Measurements from ENCODE around the gene CBLC. TPM values are rescaled to one million over a fixed set of nuclear protein-coding genes. Genes with fewer than 3 reads are reported as not detected.

Gene CBLC
- polyA plus RNA-seq, 1 of the 3 experiments (the other 2 are of a cell fraction), result not detected

- Histone ChIP-seq H3K4me1 (ENCODE audit: control insufficient read depth in 1 of 2, insufficient read depth in 2 of 2, low read depth in 1 of 2, low read length in 1 of 2) (peaks cover 8 to 19% of the 10 kb centered on the region in 2 experiments; a peak in 3 of 4 replicates), H3K79me2 (ENCODE audit: insufficient read depth) (peaks cover 23% of the 10 kb centered on the region), H3K9me3 (no peaks in the 10 kb centered on the region), H2AFZ (ENCODE audit: low read depth) (no peak overlapping the region), H3K36me3 (replicated peaks in 1 of 2; ENCODE audit: control insufficient read depth in 1 of 2, insufficient read depth in 2 of 2, low read length in 1 of 2) (no peaks in the 10 kb centered on the region), H3K4me3 (ENCODE audit: low read depth in 2 of 2, low read length in 1 of 2) (no peak overlapping the region), H3F3A (replicated peaks; ENCODE audit: insufficient read depth) (peaks cover 27% of the 10 kb centered on the region), H3K9me2 (no peaks in the 10 kb centered on the region), H3K4me2 (peak overlapping the region; percentile 50; the same call in 1 of the 2 replicates), H4K20me1 (ENCODE audit: insufficient read depth) (no peaks in the 10 kb centered on the region), H3K27me3 (ENCODE audit: insufficient read depth) (no peaks in the 10 kb centered on the region), H3K9ac (no peak overlapping the region), H3K27ac (ENCODE audit: low read depth in 2 of 2, low read length in 1 of 2) (no peak overlapping the region)
- WGBS (ENCODE audit: low lambda C conversion rate), result 71% methylated on average over 4 of the region's 4 CpGs
- ChIA-PET CTCF (interaction anchor here (0.8 to 11.9 kb wide), 2 partner anchors 12 to 23 kb away, joined by 3 to 92 read pairs; no protein-coding TSS in a partner anchor), POLR2A (no interaction called here)
- TF ChIP-seq EZH2phosphoT487 (IDR thresholded peaks at IDR 0.05; ENCODE audit: borderline replicate concordance, low read depth) (no peak), FOSL2 (IDR thresholded peaks at IDR 0.05; ENCODE audit: borderline replicate concordance, low read depth) (no peak), MXI1 (IDR thresholded peaks at IDR 0.05; ENCODE audit: low read depth, low read length) (no peak)
- DNase-seq, result no peak
Observed at GRCh38 chr19:44745887-44746600, 31.6 kb upstream of the CBLC start.

DNA sequence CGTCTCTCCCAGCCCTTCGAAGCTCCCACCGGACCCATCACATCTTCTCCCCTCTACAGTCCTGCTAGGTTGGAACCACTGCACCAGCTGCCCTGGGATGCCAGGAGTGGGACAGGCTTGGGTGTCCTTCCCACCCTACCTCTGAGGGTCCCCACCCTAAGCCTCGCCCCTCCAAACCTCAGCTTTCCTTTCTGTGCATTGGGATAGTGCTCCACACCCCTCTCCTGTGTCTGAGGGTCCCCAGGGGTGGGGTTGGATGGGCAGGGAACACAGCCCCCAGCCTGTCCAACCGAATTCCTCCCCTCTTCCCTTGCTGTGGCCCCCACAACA, 31.1 kb upstream of the CBLC start:
- H3K4me1 ChIP-seq (ENCODE audit: control insufficient read depth in 1 of 2, insufficient read depth in 2 of 2, low read depth in 1 of 2, low read length in 1 of 2), result peaks cover 8 to 19% of the 10 kb centered on the region in 2 experiments; a peak in 3 of 4 replicates
- H4K20me1 ChIP-seq (ENCODE audit: insufficient read depth), result no peaks in the 10 kb centered on the region
- H3K4me2 ChIP-seq, result peak overlapping the region; percentile 95; the same call in 1 of the 2 replicates
- H3K9ac ChIP-seq, result no peak overlapping the region
- no peak overlapping the region for H3K4me3 ChIP-seq (ENCODE audit: low read depth in 2 of 2, low read length in 1 of 2)
- peak overlapping the region in 1 of 2 experiments; percentile 91; a peak in 1 of 4 replicates for H3K27ac ChIP-seq (ENCODE audit: low read depth in 2 of 2, low read length in 1 of 2)
- H3K9me2 ChIP-seq, result no peaks in the 10 kb centered on the region
- TF ChIP-seq, protein P1, sequence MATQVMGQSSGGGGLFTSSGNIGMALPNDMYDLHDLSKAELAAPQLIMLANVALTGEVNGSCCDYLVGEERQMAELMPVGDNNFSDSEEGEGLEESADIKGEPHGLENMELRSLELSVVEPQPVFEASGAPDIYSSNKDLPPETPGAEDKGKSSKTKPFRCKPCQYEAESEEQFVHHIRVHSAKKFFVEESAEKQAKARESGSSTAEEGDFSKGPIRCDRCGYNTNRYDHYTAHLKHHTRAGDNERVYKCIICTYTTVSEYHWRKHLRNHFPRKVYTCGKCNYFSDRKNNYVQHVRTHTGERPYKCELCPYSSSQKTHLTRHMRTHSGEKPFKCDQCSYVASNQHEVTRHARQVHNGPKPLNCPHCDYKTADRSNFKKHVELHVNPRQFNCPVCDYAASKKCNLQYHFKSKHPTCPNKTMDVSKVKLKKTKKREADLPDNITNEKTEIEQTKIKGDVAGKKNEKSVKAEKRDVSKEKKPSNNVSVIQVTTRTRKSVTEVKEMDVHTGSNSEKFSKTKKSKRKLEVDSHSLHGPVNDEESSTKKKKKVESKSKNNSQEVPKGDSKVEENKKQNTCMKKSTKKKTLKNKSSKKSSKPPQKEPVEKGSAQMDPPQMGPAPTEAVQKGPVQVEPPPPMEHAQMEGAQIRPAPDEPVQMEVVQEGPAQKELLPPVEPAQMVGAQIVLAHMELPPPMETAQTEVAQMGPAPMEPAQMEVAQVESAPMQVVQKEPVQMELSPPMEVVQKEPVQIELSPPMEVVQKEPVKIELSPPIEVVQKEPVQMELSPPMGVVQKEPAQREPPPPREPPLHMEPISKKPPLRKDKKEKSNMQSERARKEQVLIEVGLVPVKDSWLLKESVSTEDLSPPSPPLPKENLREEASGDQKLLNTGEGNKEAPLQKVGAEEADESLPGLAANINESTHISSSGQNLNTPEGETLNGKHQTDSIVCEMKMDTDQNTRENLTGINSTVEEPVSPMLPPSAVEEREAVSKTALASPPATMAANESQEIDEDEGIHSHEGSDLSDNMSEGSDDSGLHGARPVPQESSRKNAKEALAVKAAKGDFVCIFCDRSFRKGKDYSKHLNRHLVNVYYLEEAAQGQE (IDR thresholded peaks at IDR 0.05; ENCODE audit: low read depth, low read length), result no peak
- TF ChIP-seq PBX3 (IDR thresholded peaks at IDR 0.05) (no peak), RCOR1 (IDR thresholded peaks at IDR 0.05; ENCODE audit: low read length) (no peak), SMC3 (IDR thresholded peaks at IDR 0.05; ENCODE audit: low read depth, low read length) (no peak), CTCF (IDR thresholded peaks at IDR 0.05) (no peak), GABPA (IDR thresholded peaks at IDR 0.05; ENCODE audit: low read depth) (no peak)
- TF ChIP-seq, protein P2, sequence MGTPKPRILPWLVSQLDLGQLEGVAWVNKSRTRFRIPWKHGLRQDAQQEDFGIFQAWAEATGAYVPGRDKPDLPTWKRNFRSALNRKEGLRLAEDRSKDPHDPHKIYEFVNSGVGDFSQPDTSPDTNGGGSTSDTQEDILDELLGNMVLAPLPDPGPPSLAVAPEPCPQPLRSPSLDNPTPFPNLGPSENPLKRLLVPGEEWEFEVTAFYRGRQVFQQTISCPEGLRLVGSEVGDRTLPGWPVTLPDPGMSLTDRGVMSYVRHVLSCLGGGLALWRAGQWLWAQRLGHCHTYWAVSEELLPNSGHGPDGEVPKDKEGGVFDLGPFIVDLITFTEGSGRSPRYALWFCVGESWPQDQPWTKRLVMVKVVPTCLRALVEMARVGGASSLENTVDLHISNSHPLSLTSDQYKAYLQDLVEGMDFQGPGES (IDR thresholded peaks at IDR 0.05; ENCODE audit: low read depth, low read length), result no peak
- ChIA-PET POLR2A (no interaction called here), CTCF (interaction anchor here (11.9 kb wide), 1 partner anchor 23 kb away, joined by 92 read pairs; no protein-coding TSS in a partner anchor)
- H3K9me3 ChIP-seq, result no peaks in the 10 kb centered on the region
- peaks cover 23% of the 10 kb centered on the region for H3F3A ChIP-seq (replicated peaks; ENCODE audit: insufficient read depth)
- WGBS (ENCODE audit: low lambda C conversion rate), result 79% methylated on average over 5 of the region's 5 CpGs
- peaks cover 26% of the 10 kb centered on the region for H3K79me2 ChIP-seq (ENCODE audit: insufficient read depth)
- no peak overlapping the region for H2AFZ ChIP-seq (ENCODE audit: low read depth)
- H3K36me3 ChIP-seq (replicated peaks in 1 of 2; ENCODE audit: control insufficient read depth in 1 of 2, insufficient read depth in 2 of 2, low read length in 1 of 2), result no peaks in the 10 kb centered on the region
- H3K27me3 ChIP-seq (ENCODE audit: insufficient read depth), result no peaks in the 10 kb centered on the region
- DNase-seq, result no peak

Data from SK-N-SH (cell line).